Renal cortex interstitium (tissue), 11 donors: ENCODE results near the gene ATP6V0B. TPM values are rescaled to one million over a fixed set of nuclear protein-coding genes. Genes with fewer than 3 reads are reported as not detected.

Experiments
- DNase-seq, 11 donors: peaks; one replicate each; pipeline ENCODE4 v3.0.0-alpha.2; 2013; ENCODE audit warnings: low read depth in 9 of 11, low spot score in 4 of 11; ENCODE audit errors: extremely low read depth in 1 of 11
- polyA plus RNA-seq, 3 donors: library from polyadenylated mRNA; unstranded; fragments of 120-200 nt; gene quantifications; one replicate each; pipeline ENCODE4 v1.2.1, GENCODE V29; 2013; ENCODE audit not compliant: insufficient read length in 3 of 3

The ATP6V0B gene
- polyA plus RNA-seq, 3 donors, result 116 to 158 (median 156) TPM

- no peak for DNase-seq
These were observed 17.2 kb upstream of the ATP6V0B start for GRCh38 chr1:43957407-43958040.

GRCh38 chr1:43958351-43959255, 16.2 kb upstream of the ATP6V0B start:
- DNase-seq, result no peak

GRCh38 chr1:43960798-43961197, 14.0 kb upstream of the ATP6V0B start:
- DNase-seq, result no peak

- DNase-seq, result no peak
These were observed 13.1 kb upstream of the ATP6V0B start for GRCh38 chr1:43961692-43962091.

- no peak for DNase-seq
These were observed 12.4 kb upstream of the ATP6V0B start for GRCh38 chr1:43962324-43962723.

- DNase-seq, result no peak
These were observed 11.8 kb upstream of the ATP6V0B start for GRCh38 chr1:43963006-43963405.

- DNase-seq, result no peak
These were observed 10.9 kb upstream of the ATP6V0B start for GRCh38 chr1:43963890-43964289.

GRCh38 chr1:43965316-43965715, 9.4 kb upstream of the ATP6V0B start:
- DNase-seq, result no peak

GRCh38 chr1:43968348-43968948, 6.3 kb upstream of the ATP6V0B start:
- no peak for DNase-seq

GRCh38 chr1:43969416-43969745, 5.4 kb upstream of the ATP6V0B start:
- DNase-seq, result no peak

- peak; percentile 86 to 98 (median 94) for DNase-seq
These were observed 4.9 kb upstream of the ATP6V0B start, which contains the start of gene DPH2 for GRCh38 chr1:43969746-43970466. DPH2 (plus strand) TSS chr1:43970010; CDS start chr1:43970176, 166 bp downstream.

GRCh38 chr1:43970502-43970901, 4.3 kb upstream of the ATP6V0B start:
- no peak for DNase-seq

- no peak for DNase-seq
These were observed 3.8 kb upstream of the ATP6V0B start for GRCh38 chr1:43970911-43971310.

- no peak for DNase-seq
These were observed 3.3 kb upstream of the ATP6V0B start for GRCh38 chr1:43971336-43971980.

- DNase-seq, result no peak
These were observed 748 bp upstream of the ATP6V0B start for GRCh38 chr1:43973981-43974442.

- no peak for DNase-seq
These were observed 645 bp downstream of the ATP6V0B start for GRCh38 chr1:43975249-43975961.

- no peak for DNase-seq
These were observed 1.3 kb downstream of the ATP6V0B start for GRCh38 chr1:43976045-43976444.

- no peak for DNase-seq
These were observed 2.1 kb downstream of the ATP6V0B start for GRCh38 chr1:43976890-43977289.
